ENCODE data around the gene L3MBTL4. TPM values are rescaled to one million over a fixed set of nuclear protein-coding genes. Genes with fewer than 3 reads are reported as not detected.
"Not testable (repeated sequence)": the region's sequence is repeated elsewhere in the genome, so short reads cannot be mapped to it uniquely, and the experiment has no call there.

Gene L3MBTL4
- total and polyA plus RNA-seq, 2 experiments from 2014 or later = 4.1 to 14.1 TPM

DNA sequence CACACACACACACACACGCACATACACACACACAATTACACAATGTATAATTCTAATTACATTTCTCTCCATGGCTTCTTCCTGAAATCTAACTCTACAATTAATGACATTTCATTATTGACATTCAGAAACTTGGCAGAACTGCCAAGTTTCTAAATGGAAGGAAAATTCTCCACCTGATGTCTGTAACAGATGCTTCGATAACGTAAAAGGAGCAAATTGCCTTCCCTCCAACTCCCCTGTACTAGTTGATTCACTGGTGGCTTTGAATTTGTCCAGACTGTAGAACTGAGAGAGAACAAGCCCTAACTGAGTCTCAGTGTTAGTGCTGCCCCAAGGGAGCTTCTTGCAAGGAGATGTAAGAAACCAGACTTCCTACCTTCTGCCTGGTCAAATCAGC, 264.3 kb downstream of the L3MBTL4 start:
- no peaks in the 10 kb centered on the region for H3K79me2 ChIP-seq
- no peaks in the 10 kb centered on the region for H4K20me1 ChIP-seq (ENCODE audit: insufficient read depth, poor library complexity, severe bottlenecking)
- H3K36me3 ChIP-seq (replicated peaks; ENCODE audit: insufficient read depth, low read depth) = no peaks in the 10 kb centered on the region
- H3K27me3 ChIP-seq = no peaks in the 10 kb centered on the region
- H3K9me2 ChIP-seq (replicated peaks; ENCODE audit: insufficient read depth) = no peaks in the 10 kb centered on the region
- H3K4me3 ChIP-seq = no peak overlapping the region
- H3K4me2 ChIP-seq = no peak overlapping the region
- H3K27ac ChIP-seq = no peak overlapping the region
- TF ChIP-seq EZH2phosphoT487 (IDR thresholded peaks at IDR 0.05; ENCODE audit: low read depth, severe bottlenecking, unreplicated experiment) (no peak), EZH2 (IDR thresholded peaks at IDR 0.05; ENCODE audit: borderline replicate concordance) (no peak)
- no peaks in the 10 kb centered on the region for H3K4me1 ChIP-seq (ENCODE audit: insufficient read depth)
- no peaks in the 10 kb centered on the region for H3K9me3 ChIP-seq (ENCODE audit: low read depth)
- no peak for DNase-seq (ENCODE audit: low spot score)
- H2AFZ ChIP-seq = no peak overlapping the region
- 94% methylated on average over 3 of the region's 3 CpGs for WGBS (ENCODE audit: low lambda C conversion rate, missing lambda C conversion rate)

DNA sequence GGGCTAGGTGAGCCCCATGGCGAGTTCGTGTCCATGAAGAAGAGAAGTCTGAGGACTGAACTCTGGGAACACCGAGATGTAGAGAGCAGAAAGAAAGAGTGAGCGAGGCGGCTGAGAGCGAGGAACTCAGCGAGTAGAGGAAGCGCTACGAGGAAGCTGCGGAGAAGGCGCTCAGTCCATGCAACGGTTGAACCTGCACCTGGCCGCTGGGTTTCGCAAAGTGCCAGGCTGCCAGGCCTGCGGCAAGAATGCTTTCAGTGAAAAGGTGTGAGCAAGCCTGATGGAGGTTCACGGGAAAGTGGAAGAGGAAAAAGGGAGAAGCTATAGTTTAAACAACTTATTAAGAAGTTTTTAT, 268.4 kb downstream of the L3MBTL4 start:
- 95% methylated on average over 16 of the region's 16 CpGs for WGBS (ENCODE audit: low lambda C conversion rate, missing lambda C conversion rate)
- no peak overlapping the region for H2AFZ ChIP-seq

DNA sequence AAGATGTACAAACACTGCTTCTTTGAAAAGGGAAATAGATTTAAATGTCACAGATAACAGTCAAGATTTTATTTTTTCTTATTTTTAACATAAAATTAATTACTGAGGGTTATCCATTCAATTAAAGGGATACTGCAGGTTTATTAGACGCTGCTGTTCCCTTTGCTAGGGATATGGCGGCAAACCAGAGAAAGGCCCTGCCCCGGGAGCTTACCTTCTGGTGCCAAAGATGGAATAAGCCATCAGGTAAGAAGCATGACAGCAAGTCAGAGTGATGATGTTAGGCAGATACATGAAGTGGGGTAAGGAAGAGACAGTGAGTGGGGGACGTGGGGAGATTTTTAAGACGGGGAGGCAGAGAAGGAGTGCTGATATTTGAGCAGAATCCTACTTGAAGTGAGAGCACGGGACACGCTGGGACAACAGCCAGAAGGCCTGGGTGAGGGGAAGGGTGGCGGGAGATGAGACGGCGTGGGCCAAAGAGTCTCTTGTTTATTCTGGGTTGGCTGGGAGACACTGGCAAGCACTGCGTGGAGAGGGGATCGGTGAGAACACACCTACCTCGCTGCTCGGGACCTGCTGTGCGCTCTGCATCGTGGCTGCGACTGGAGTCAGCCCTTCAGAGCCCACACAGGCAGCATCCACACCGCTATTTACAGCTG, 268.9 kb downstream of the L3MBTL4 start:
- Histone ChIP-seq H2AFZ (no peak overlapping the region), H3K4me2 (no peak overlapping the region), H3K79me2 (no peaks in the 10 kb centered on the region), H3K9me3 (ENCODE audit: low read depth) (no peaks in the 10 kb centered on the region), H3K4me1 (ENCODE audit: insufficient read depth) (no peaks in the 10 kb centered on the region), H3K27ac (no peak overlapping the region), H3K9me2 (replicated peaks; ENCODE audit: insufficient read depth) (no peaks in the 10 kb centered on the region), H3K36me3 (replicated peaks; ENCODE audit: insufficient read depth, low read depth) (no peaks in the 10 kb centered on the region), H3K27me3 (no peaks in the 10 kb centered on the region), H3K4me3 (no peak overlapping the region), H4K20me1 (ENCODE audit: insufficient read depth, poor library complexity, severe bottlenecking) (no peaks in the 10 kb centered on the region)
- TF ChIP-seq, protein P1, sequence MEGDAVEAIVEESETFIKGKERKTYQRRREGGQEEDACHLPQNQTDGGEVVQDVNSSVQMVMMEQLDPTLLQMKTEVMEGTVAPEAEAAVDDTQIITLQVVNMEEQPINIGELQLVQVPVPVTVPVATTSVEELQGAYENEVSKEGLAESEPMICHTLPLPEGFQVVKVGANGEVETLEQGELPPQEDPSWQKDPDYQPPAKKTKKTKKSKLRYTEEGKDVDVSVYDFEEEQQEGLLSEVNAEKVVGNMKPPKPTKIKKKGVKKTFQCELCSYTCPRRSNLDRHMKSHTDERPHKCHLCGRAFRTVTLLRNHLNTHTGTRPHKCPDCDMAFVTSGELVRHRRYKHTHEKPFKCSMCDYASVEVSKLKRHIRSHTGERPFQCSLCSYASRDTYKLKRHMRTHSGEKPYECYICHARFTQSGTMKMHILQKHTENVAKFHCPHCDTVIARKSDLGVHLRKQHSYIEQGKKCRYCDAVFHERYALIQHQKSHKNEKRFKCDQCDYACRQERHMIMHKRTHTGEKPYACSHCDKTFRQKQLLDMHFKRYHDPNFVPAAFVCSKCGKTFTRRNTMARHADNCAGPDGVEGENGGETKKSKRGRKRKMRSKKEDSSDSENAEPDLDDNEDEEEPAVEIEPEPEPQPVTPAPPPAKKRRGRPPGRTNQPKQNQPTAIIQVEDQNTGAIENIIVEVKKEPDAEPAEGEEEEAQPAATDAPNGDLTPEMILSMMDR (IDR thresholded peaks at IDR 0.05; ENCODE audit: poor library complexity) = no peak
- TF ChIP-seq EZH2phosphoT487 (IDR thresholded peaks at IDR 0.05; ENCODE audit: low read depth, severe bottlenecking, unreplicated experiment) (no peak), EZH2 (IDR thresholded peaks at IDR 0.05; ENCODE audit: borderline replicate concordance) (no peak)
- no peak for DNase-seq (ENCODE audit: low spot score)
- WGBS (ENCODE audit: low lambda C conversion rate, missing lambda C conversion rate) = 90% methylated on average over 17 of the region's 18 CpGs

More for the DNA sequence above, 268.4 kb downstream of the L3MBTL4 start:
- Histone ChIP-seq H3K4me1 (ENCODE audit: insufficient read depth) (no peaks in the 10 kb centered on the region), H3K9me2 (replicated peaks; ENCODE audit: insufficient read depth) (no peaks in the 10 kb centered on the region), H3K79me2 (no peaks in the 10 kb centered on the region), H3K27me3 (no peaks in the 10 kb centered on the region), H3K9me3 (ENCODE audit: low read depth) (no peaks in the 10 kb centered on the region), H3K27ac (no peak overlapping the region), H3K4me3 (no peak overlapping the region), H4K20me1 (ENCODE audit: insufficient read depth, poor library complexity, severe bottlenecking) (no peaks in the 10 kb centered on the region), H3K4me2 (no peak overlapping the region), H3K36me3 (replicated peaks; ENCODE audit: insufficient read depth, low read depth) (no peaks in the 10 kb centered on the region)
- DNase-seq (ENCODE audit: low spot score) = no peak
- TF ChIP-seq EZH2phosphoT487 (IDR thresholded peaks at IDR 0.05; ENCODE audit: low read depth, severe bottlenecking, unreplicated experiment) (no peak), EZH2 (IDR thresholded peaks at IDR 0.05; ENCODE audit: borderline replicate concordance) (no peak)
- TF ChIP-seq, protein P1 (IDR thresholded peaks at IDR 0.05; ENCODE audit: poor library complexity) = no peak

DNA sequence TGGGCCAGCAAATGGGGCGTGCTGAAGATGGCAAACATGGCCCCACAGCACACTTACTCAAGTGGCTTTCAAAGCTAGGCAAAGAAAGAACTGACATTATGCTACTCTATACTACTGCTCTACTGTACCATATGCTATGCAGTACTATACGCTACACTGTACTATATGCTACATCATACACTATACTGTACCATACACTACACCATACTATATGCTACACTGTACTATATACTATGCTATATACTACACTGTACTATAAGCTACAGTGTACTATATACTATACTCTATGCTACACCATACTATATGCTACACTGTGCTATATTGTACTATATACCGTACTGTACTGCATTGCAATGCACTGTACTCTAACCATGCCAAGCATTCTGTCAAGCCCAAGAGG, 275.7 kb downstream of the L3MBTL4 start:
- no peak overlapping the region for H2AFZ ChIP-seq
- no peak for DNase-seq (ENCODE audit: low spot score)
- H3K4me1 ChIP-seq (ENCODE audit: insufficient read depth) = no peaks in the 10 kb centered on the region
- no peak overlapping the region for H3K27ac ChIP-seq
- no peak overlapping the region for H3K4me3 ChIP-seq
- 98% methylated on average over 3 of the region's 3 CpGs for WGBS (ENCODE audit: low lambda C conversion rate, missing lambda C conversion rate)
- no peaks in the 10 kb centered on the region for H4K20me1 ChIP-seq (ENCODE audit: insufficient read depth, poor library complexity, severe bottlenecking)
- no peaks in the 10 kb centered on the region for H3K9me3 ChIP-seq (ENCODE audit: low read depth)
- H3K36me3 ChIP-seq (replicated peaks; ENCODE audit: insufficient read depth, low read depth) = no peaks in the 10 kb centered on the region
- no peak overlapping the region for H3K4me2 ChIP-seq
- no peaks in the 10 kb centered on the region for H3K9me2 ChIP-seq (replicated peaks; ENCODE audit: insufficient read depth)
- no peaks in the 10 kb centered on the region for H3K27me3 ChIP-seq
- no peak for TF ChIP-seq EZH2 (IDR thresholded peaks at IDR 0.05; ENCODE audit: borderline replicate concordance)
- TF ChIP-seq, protein P1 (IDR thresholded peaks at IDR 0.05; ENCODE audit: poor library complexity) = no peak
- no peak for TF ChIP-seq EZH2phosphoT487 (IDR thresholded peaks at IDR 0.05; ENCODE audit: low read depth, severe bottlenecking, unreplicated experiment)
- no peaks in the 10 kb centered on the region for H3K79me2 ChIP-seq

DNA sequence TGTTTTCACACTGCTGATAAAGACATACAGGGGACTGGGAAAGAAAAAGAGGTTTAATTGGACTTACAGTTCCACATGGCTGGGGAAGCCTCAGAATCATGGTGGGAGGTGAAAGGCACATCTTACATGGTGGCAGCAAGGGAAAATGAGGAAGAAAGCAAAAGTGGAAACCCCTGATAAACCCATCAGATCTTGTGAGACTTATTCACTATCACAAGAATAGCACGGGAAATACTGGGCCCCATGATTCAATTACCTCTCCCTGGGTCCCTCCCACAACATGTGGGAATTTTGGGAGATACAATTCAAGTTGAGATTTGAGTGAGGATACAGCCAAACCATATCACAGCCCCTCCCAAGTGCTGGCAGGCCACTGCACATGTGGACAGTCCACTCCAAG, 278.8 kb downstream of the L3MBTL4 start:
- H3K4me1 ChIP-seq (ENCODE audit: insufficient read depth); DNase-seq (ENCODE audit: low spot score); H3K79me2 ChIP-seq; H3K4me2 ChIP-seq; H3K9me3 ChIP-seq (ENCODE audit: low read depth); H4K20me1 ChIP-seq (ENCODE audit: insufficient read depth, poor library complexity, severe bottlenecking); H3K9me2 ChIP-seq (replicated peaks; ENCODE audit: insufficient read depth); H3K27ac ChIP-seq; H3K27me3 ChIP-seq; H3K4me3 ChIP-seq; H3K36me3 ChIP-seq (replicated peaks; ENCODE audit: insufficient read depth, low read depth); H2AFZ ChIP-seq: not testable (repeated sequence)
- WGBS (ENCODE audit: low lambda C conversion rate, missing lambda C conversion rate) = 100% methylated on average over 1 of the region's 1 CpG

DNA sequence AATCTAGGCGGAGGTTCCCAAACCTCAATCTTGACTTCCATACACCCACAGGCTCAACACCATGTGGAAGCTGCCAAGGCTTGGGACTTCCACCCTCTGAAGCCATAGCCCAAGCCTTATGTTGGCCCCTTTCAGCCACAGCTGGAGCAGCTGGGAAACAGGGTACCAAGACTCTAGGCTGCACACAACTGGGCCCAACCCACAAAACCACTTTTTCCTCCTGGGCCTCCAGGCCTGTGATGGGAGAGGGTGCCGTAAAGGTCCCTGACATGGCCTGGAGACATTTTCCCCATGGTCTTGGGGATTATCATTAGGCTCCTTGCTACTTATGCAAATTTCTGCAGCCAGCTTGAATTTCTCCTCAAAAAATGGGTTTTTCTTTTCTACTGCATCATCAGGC, 279.7 kb downstream of the L3MBTL4 start:
- DNase-seq (ENCODE audit: low spot score); H3K9me3 ChIP-seq (ENCODE audit: low read depth); H3K9me2 ChIP-seq (replicated peaks; ENCODE audit: insufficient read depth); H3K4me1 ChIP-seq (ENCODE audit: insufficient read depth); H3K4me3 ChIP-seq; H3K79me2 ChIP-seq; H2AFZ ChIP-seq; H4K20me1 ChIP-seq (ENCODE audit: insufficient read depth, poor library complexity, severe bottlenecking); H3K4me2 ChIP-seq; H3K27me3 ChIP-seq; H3K36me3 ChIP-seq (replicated peaks; ENCODE audit: insufficient read depth, low read depth); H3K27ac ChIP-seq: not testable (repeated sequence)
- 95% methylated on average over 2 of the region's 2 CpGs for WGBS (ENCODE audit: low lambda C conversion rate, missing lambda C conversion rate)

Measured in hepatocyte (in vitro differentiated cells).